GM19035 (cell line): ENCODE measurements around the gene RIMS1.

ENCODE experiments used
- ATAC-seq: cut with Tn5 transposase; IDR thresholded peaks from one replicate; pipeline ENCODE4 v1.9.1; 2021; ENCODE audit not compliant: unreplicated experiment

Gene RIMS1, protein sequence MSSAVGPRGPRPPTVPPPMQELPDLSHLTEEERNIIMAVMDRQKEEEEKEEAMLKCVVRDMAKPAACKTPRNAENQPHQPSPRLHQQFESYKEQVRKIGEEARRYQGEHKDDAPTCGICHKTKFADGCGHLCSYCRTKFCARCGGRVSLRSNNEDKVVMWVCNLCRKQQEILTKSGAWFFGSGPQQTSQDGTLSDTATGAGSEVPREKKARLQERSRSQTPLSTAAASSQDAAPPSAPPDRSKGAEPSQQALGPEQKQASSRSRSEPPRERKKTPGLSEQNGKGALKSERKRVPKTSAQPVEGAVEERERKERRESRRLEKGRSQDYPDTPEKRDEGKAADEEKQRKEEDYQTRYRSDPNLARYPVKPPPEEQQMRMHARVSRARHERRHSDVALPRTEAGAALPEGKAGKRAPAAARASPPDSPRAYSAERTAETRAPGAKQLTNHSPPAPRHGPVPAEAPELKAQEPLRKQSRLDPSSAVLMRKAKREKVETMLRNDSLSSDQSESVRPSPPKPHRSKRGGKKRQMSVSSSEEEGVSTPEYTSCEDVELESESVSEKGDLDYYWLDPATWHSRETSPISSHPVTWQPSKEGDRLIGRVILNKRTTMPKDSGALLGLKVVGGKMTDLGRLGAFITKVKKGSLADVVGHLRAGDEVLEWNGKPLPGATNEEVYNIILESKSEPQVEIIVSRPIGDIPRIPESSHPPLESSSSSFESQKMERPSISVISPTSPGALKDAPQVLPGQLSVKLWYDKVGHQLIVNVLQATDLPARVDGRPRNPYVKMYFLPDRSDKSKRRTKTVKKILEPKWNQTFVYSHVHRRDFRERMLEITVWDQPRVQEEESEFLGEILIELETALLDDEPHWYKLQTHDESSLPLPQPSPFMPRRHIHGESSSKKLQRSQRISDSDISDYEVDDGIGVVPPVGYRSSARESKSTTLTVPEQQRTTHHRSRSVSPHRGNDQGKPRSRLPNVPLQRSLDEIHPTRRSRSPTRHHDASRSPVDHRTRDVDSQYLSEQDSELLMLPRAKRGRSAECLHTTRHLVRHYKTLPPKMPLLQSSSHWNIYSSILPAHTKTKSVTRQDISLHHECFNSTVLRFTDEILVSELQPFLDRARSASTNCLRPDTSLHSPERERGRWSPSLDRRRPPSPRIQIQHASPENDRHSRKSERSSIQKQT (N-terminal part only)

DNA sequence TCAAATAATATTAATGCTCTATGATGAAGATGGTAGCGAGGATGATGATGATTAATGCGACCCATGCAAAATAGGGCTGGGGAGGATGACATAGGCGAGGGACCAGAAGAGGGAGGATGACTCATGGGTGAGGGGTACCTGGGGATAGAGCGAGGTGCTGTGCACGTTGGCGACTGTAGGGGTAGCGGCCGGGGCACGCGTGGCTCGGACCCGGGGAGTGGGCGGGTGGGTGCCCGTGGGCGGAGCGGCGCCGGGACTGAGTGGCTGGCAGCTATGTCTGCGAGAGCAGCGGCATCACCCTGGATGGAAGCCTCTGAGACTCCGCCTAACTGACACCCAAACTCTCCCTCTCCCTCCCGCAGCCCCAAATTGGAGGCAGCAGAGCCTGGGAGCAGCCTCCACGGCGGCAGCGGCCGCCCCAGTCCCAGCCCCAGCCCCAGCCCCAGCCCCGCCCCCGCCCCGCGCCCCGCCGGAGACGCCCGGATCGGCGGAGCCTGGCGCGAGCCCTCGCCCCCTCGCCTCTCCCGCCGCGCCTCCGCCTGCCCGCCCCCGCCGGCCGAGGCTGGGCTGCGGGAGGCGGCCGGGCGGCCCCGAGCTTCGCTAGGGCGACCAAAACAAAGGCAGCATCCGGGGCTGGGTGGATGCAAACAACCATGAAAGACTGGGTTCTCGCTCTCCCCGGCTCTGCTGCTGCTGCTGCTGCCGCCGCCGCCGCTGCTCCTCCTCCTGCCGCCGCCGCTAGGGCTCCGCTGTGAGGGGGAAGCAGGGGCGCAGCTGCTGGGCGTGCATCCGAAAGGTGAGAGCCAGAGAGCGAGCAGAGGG lies at the start of gene RIMS1:
TSS of gene RIMS1 (plus strand) at position 367 of the 822 bp plus-strand sequence. CDS start 474 bp downstream, outside the sequence.
- peak; percentile 89 for ATAC-seq

DNA sequence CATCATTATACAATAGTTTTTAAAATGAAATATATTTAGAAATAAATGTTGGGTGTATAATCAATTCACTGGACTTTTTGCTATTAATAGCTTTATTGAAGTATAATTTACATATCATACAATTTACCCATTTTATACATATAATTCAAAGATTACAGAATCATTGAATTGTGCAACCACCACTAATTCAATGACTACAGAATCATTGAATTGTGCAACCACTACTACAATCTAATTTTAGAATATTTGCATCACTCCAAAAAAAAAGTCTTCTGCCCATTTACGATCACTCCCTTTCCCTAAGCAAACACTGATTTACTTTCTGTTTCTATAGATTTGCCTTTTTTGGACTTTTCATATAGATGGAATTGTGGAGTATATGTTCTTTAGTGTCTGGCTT lies 35.1 kb upstream of the RIMS1 start:
- no peak for ATAC-seq

DNA sequence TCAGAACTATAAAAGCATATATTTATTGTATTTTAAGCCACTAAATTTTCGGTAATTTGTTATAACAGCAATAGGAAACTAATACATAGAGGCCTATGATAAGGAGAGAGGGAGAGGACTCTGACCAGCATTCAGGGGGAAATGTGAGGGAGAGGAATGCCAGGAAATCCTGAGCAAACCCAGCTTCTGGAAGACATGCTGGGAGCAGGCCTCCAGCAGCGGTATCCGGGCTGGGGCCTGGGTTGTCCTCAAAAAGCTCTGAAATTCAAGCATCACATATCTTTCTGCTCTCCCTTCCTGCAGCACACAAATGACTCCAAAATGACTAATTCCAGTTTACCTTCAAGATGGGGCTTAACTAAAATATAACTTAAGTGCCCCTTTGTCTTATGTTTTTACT lies 33.4 kb upstream of the RIMS1 start:
- ATAC-seq, result no peak

DNA sequence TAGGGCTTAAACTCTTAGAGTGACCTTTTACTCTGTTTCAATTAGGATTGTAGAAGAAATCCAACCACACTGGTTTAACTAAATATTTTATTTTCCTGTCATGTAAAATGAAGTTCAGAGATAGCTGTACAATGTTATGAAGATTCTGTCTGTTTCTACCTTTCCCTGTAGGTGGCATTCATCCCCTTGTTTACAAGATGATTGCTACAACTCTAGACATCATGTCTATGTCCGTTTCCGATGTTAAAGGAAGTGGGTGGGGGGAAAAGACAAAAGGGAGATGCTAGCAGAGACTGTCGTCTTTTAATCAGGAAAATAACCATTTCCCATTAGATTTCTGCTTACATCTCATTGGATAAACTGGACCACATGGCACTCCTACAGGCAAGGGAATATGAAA lies 30.9 kb upstream of the RIMS1 start:
- no peak for ATAC-seq

DNA sequence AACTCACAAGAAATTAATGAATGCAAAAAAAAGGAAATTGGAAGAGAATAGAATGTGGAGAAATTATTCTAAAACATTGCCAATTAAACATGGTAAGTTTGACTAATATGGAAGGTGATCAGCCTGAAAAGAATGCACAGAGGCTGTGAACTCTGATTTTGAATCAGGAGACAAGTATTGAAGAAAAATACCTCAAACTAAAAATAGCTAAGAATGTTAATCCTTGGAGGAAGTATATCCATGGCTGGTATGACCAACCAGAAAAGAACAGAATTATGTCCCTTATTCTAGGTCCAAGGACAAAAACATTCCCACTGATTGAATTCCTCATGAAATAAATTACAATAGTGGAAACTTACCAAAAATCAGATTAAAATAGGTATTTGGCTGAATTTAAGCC lies 7.3 kb upstream of the RIMS1 start:
- no peak for ATAC-seq

DNA sequence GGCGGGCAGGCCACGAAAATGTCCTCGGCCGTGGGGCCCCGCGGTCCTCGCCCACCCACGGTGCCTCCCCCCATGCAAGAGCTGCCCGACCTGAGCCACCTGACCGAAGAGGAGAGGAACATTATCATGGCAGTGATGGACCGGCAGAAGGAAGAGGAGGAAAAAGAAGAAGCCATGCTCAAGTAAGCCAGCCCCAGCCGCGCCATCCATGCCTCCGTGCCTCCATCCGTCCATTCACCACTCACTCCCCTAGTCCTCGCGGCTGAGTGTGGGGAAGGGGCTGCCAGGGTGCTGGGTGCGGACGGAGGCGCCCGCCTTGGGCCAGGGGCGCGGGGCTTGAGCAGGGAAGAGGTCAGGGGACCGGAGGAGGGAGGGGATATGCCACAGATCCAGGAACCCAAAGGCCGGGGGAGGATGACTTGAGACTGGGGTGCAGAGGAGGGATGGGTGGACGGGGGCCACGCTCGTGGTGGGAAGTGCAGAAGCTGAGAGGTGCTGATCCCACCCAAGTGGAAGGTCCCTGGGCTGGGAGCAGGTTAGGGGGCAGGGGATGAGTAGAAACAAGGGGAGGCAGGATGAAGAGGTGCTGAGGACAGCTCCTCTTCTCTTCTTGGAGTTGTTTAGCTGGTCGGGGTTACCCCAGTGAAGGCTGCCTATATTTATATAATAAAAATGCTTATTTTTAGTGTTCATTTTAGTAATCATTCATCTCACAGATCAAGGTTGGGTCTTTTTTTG lies 825 bp downstream of the RIMS1 start:
- peak; percentile 14 for ATAC-seq

DNA sequence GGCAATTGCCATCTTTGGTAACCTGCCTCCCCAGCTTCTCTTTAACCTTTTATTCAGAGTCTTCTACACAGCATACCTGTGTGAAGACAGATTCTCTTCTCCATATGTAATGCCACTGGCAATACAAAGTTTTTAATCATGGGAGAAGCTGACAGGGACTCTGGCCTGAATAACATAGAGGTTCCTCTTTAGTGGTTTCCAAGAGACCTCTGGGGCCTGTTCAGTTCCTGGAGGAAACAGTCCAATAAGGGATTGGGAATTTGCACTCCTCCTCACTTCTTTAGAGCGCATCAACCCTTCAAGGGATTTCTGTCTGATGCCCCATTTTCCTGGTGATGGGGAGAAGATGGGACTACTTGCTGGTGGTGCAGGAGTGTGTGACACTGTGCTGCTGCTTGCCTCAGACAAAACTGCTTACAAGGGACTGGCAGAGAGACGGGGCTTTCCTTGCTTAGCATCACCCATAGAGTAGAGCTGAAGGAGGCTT lies 1.4 kb downstream of the RIMS1 start:
- no peak for ATAC-seq

DNA sequence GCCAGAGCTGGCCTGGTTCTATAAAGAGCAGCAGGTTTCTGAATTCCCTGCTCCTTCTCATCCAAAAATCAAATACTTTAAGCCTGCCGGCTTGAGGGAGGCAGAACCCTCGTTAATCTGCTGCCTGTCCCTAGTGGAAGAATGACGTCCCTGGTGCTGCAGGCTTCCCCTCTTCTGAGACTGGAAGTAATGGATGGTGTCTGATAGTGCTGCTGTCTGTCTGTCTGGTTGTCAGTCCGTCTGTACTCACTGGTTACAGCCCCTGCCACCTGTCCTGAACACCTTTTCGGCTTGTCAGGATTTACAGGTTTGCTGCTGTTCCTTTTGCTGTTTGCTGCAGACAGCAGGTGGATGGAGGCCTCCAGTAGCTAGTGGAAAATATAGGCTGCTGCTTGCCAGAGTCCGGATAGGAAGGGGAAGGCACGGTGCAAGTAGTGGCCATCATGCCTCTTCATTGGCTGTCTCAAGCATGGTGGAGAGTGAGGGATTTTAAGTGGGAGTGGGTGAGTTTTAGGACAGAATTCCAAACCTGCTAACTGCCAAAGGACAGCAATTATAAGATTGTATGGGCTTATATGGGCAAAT lies 2.5 kb downstream of the RIMS1 start:
- ATAC-seq, result no peak

DNA sequence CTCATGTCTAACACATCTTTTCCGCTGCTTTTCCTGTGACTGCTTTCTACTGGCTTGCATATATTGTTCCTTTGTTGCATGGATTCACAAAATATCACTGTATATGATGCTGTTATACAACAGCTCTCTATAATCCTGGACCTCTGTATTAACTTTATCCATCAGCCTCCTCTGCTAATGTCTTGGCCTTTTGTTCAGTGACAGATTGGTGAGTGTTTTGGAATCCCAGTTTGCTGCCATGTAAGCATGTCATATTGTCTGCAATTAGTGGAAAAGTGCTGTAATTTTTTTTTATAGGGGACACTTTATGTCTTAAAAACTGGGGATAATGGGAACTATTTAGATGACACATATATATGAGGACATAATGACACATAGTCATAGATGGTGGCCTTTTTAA lies 3.0 kb downstream of the RIMS1 start:
- no peak for ATAC-seq

DNA sequence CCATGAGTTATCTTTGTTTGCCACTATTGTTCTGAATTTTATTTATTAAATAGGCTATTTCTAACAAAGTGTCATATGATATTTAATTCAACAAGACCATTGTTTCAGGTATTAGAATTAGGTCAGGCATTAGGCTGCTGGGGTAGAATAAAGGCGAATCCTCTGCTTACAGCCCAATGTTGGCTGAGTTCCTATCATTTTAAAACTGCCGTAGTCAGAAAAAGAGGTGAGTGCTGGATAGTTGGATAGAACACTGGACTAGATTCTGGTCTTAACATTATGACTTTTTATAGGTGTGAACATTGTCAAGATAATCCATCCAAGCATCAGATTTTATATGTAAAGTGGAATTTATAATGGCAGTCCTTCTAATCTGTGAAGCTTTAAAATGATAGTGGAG lies 6.3 kb downstream of the RIMS1 start:
- ATAC-seq, result no peak

DNA sequence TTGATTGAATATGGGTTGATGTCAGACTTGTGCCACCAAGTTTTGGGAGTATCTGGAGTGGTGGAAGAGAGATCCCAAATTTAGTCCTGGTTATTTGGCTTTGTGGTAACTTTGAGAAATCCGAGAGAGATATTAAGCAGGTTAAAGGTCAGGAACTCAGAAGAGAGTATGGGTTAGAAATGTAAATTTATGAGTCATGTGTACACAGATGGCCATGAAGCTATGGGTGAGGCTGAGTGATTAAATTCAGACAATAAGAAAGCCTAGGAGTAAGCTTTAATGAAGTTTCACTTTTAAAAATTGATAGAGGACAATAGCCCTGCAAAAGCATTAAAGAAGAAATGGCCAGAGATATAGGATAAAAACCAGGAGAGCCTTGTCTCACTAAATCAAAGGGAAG lies 14.3 kb downstream of the RIMS1 start:
- ATAC-seq, result no peak

DNA sequence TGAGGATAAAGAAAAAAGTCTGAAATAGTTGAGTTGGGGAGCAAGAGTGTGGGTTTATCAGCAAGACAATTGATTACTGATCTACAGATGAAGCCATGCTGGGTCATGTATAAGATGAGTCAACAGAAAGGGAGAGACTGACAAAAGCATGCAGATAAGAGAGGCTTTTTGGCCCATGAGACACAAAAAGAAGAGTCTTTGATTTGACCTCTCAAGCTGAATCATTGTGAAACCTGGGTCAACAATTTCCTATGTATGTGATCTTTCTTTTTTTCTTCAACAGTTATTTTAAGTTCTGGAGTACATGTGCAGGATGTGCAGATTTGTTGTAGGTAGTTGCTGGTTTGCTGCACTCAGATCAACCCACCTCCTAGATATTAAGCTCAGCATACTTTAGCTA lies 15.9 kb downstream of the RIMS1 start:
- peak; percentile 69 for ATAC-seq

DNA sequence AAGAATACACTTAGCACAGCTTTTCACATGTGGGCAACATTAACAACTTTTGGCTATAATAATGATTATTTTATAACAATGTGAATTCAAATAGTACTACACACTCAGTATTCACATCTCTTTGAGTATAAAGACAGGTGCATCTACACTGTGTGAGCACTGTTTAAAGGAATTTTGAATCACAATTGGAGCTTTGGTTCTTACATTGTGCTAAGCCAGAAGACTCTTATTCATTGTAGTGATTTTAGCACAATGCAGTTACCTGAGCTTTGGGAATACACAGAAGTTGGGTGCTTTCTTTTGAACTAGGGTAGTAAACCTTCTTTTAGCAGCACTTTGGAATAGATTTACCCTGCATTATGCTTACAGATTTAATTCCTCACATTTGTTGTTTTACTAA lies 20.5 kb downstream of the RIMS1 start:
- ATAC-seq, result no peak

DNA sequence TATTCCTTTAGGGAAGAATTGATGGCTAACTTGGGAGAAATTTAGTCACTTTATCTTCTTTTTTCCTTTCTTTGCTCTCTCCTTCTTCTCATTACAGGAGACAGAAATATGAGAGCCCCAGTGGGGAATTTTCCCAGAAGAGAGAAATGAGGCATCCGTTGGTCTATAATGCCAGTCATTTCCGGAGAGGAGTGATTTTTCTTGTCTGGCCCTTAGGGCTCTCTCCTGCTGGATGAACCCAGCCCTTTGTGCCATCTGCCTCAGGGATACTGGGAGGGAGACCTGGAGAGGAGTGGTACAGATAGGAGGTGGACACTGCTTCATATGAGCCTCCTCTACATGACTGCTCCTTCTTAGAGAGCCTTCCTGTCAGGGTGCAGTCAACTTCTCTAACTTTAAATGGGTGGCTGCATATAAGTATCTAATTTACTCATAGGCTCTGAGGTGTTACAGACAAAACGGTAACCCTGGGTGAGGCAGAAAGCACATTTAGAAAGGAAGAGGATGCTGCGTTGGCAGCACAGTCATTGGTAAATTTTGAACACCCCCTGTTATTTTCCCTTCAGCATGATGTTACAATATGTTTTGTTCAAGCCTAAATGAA lies 21.9 kb downstream of the RIMS1 start:
- peak; percentile 81 for ATAC-seq

DNA sequence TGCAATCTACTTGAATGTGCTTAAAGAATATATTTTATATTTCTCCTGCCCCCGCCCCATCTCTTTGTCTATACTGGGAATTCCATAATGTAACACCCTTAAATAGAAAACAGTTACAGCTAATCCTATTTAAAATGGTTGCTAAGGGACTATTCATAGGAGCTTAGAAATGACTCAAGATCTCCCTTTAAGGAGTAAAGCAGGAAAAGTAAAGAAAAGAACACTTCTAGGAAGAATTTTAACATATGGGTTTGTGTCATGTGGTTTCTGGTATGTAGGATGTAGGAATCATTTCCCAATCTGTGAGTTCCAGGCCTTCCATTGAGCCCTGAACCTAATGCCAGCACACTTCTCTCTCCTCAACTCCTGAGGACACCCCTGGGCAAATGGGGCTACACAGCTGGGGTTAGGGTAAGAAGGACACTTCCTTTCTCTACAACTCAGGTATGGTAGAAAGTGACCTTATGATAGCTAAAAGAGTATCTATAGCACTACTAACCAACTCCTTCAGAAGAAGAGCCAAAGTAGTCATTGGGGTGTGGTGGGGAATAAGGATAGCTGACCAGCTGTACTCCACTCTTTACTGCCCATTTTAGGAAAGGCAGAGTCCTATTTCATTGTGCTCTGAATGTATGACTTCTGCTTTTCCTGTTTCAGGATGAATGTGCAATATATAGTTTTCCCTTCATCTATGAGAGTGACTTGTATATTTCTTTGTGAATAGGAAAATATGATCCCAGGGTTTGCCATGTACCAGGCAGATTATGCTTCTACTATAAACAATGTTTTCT lies 27.3 kb downstream of the RIMS1 start:
- no peak for ATAC-seq

DNA sequence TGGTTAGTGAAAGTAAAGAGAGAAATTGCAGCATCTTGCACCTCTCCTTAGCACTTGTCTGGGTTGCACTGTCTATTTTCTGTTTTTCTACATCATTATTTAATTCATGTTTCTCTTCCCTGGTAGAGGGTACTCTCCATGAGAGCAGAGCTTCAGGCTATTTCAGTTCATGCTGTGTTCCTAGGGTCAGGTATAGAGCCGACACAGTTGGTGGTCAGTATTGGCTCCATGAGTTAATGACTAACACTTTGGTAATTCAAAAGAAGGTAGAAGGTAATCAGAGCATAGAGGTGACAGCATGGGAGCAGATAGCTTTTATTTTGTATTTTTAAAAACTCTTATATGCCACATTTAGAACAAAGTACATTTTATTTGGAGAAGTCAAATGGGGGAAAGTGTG lies 42.7 kb downstream of the RIMS1 start:
- ATAC-seq, result no peak

DNA sequence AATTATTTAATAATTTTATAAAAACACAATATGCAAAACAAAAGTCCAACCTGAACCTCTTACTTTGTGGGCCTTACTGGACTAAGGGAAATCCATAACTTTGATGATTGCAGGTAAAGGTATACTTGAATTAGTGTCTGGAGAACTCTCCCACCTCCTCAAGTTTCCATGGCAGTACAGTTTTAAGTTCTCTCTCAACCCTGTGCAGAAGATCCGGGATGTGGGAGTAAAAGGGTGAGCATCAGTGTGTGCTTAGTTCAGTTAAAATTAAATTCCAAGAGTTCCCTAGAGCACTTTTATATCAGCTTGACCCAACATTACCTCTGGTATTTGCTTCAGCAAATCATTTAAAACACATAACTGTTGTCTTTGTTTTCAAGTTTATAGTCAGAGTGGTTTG lies 47.5 kb downstream of the RIMS1 start:
- no peak for ATAC-seq

DNA sequence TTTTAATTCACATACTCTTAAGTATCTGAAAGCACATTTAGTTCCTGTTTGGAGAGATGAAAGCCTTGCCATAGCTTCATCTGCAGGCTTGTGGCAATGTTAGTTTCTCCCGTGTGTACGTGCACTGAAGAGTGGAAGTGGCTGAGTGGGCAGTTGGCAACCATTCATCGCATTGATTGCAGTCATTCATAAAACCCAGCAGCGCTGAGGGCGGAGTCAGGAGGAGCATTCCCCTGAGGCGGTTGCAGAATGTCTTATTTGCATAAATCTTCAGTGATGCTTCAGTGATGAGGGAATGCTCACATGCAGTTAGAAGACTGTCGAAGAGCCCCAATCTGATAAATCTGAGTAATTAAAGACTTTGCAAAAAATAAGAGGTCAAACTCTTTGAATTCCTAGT lies 79.1 kb downstream of the RIMS1 start:
- ATAC-seq, result peak; percentile 55
